T-helper 1 cell treated with Interleukin-12 subunit alpha and Interleukin-12 subunit beta and Interleukin-4 antibody, amounts not matched to agents 30 μg/mL and 1 μg/mL, for 36 hours (primary cell): ENCODE results near the gene KY.

Source experiments
- H3K27ac Mint-ChIP-seq: one replicate; pipeline ENCODE4 v1.8.0; 2021; ENCODE audit warnings: mild to moderate bottlenecking, mixed read lengths
- H3K27me3 Mint-ChIP-seq: one replicate; pipeline ENCODE4 v1.8.0; 2021; ENCODE audit warnings: low read depth, mixed read lengths
- H3K36me3 Mint-ChIP-seq: one replicate; pipeline ENCODE4 v1.8.0; 2021; ENCODE audit warnings: low read depth, mixed read lengths
- H3K4me1 Mint-ChIP-seq: one replicate; pipeline ENCODE4 v1.8.0; 2021; ENCODE audit warnings: low read depth, mixed read lengths
- H3K4me3 Mint-ChIP-seq: one replicate; pipeline ENCODE4 v1.8.0; 2021; ENCODE audit warnings: mild to moderate bottlenecking, moderate library complexity, mixed read lengths
- H3K9me3 Mint-ChIP-seq: one replicate; pipeline ENCODE4 v1.8.0; 2021; ENCODE audit warnings: mixed read lengths

KY gene

GRCh38 chr3:134681522-134681900, 30.7 kb upstream of the KY start:
- Mint-ChIP-seq H3K9me3 (no peaks in the 10 kb centered on the region), H3K27me3 (no peaks in the 10 kb centered on the region)

GRCh38 chr3:134680796-134681521, 30.1 kb upstream of the KY start:
- no peaks in the 10 kb centered on the region for H3K36me3 Mint-ChIP-seq
- no peaks in the 10 kb centered on the region for H3K4me1 Mint-ChIP-seq
- no peaks in the 10 kb centered on the region for H3K27me3 Mint-ChIP-seq
- H3K27ac Mint-ChIP-seq: no peak overlapping the region
- no peak overlapping the region for H3K4me3 Mint-ChIP-seq
- no peaks in the 10 kb centered on the region for H3K9me3 Mint-ChIP-seq

More at GRCh38 chr3:134681522-134681900, 30.7 kb upstream of the KY start:
- H3K27ac Mint-ChIP-seq: no peak overlapping the region
- no peaks in the 10 kb centered on the region for H3K36me3 Mint-ChIP-seq
- no peaks in the 10 kb centered on the region for H3K4me1 Mint-ChIP-seq
- H3K4me3 Mint-ChIP-seq: no peak overlapping the region

GRCh38 chr3:134677987-134678308, 27.1 kb upstream of the KY start:
- Mint-ChIP-seq H3K4me3 (no peak overlapping the region), H3K9me3 (peaks cover 16% of the 10 kb centered on the region)

DNA sequence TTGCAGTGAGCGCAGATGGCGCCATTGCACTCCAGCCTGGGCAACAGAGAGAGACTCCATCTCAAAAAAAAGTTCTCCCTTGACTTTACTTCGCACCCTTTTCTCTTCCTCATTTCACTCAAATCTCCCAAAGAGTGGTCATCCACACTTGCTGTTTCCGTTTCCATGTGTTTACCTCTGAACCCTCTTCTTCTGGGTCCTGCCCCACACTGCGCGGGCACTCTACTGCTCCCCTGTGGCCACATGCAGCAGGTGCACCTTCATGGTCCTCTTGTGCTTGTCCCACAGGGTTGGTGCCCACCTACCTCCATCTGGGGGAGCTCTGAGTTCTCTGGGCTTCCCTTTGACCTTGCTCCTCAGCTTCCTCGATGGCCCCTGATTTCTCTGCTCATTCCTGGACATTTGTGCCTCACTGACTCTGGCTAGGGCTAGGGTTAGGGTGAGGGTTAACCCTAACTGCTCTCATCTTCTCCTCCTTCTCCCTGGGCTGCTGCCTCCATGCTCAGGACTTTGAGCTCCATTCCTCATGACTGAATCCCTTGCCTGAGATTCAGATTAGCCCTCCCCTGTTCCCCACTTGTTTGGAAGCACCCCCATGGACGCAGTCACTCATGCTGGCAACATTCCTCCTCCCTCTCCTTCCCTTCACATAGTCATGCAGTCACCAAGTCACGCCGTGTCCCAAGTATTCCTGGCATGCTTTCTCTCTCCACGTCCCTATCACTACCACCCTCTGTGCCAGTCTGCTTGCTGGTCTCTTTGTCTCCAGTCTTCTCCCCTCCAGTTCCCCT, 26.6 kb upstream of the KY start:
- Mint-ChIP-seq H3K9me3 (peaks cover 21% of the 10 kb centered on the region), H3K27ac (no peak overlapping the region), H3K4me3 (no peak overlapping the region), H3K27me3 (no peaks in the 10 kb centered on the region), H3K4me1 (no peaks in the 10 kb centered on the region), H3K36me3 (no peaks in the 10 kb centered on the region)

More at GRCh38 chr3:134677987-134678308, 27.1 kb upstream of the KY start:
- Mint-ChIP-seq H3K27me3 (no peaks in the 10 kb centered on the region), H3K4me1 (no peaks in the 10 kb centered on the region), H3K36me3 (no peaks in the 10 kb centered on the region), H3K27ac (no peak overlapping the region)

DNA sequence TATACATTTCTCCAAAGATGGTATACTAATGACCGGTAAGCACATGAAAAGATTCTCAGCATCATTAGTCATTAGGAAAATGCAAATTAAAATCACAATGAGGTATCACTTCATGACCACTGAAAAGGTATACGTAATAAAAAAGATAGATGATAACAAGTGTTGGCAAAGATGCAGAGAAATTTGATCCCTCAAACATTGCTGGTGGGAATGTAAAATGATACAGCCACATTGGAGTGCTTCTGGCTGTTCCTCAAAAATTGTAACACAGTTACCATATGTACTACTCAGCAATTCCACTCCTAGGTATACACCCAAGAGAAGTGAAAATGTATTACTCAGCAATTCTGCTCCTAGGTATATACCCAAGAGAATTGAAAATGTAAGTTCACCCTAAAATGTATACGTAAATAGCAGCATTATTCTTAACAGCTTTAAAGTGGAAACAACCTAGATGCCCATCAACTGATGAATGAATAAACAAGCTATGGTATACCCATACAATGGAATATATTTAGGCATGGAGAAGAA, 25.0 kb upstream of the KY start:
- H3K4me1 Mint-ChIP-seq: no peaks in the 10 kb centered on the region
- H3K27me3 Mint-ChIP-seq: no peaks in the 10 kb centered on the region
- H3K36me3 Mint-ChIP-seq: no peaks in the 10 kb centered on the region
- no peak overlapping the region for H3K4me3 Mint-ChIP-seq
- H3K27ac Mint-ChIP-seq: no peak overlapping the region
- peaks cover 21% of the 10 kb centered on the region for H3K9me3 Mint-ChIP-seq

DNA sequence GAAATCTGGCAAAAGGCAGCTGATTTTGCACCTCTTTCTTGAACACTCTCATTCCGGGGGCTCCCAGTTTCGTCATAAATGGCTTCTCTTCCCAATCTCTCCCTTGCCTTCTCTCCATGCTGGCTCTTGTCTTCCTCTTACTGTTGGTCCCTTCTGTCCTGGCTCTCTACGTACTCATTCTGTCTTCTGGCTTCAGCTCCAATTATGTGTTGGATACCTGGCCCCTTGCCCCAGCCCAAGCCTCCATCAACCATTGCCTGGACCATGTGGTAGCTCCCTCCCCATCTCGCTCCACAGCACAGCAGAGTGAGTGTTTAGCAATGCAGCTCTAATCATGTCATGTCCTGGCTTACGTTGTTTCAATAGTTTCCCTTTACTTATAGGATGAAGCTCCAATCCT, 21.7 kb upstream of the KY start:
- Mint-ChIP-seq H3K27ac (no peak overlapping the region), H3K9me3 (peaks cover 21% of the 10 kb centered on the region), H3K27me3 (no peaks in the 10 kb centered on the region), H3K4me3 (no peak overlapping the region), H3K4me1 (no peaks in the 10 kb centered on the region), H3K36me3 (no peaks in the 10 kb centered on the region)

DNA sequence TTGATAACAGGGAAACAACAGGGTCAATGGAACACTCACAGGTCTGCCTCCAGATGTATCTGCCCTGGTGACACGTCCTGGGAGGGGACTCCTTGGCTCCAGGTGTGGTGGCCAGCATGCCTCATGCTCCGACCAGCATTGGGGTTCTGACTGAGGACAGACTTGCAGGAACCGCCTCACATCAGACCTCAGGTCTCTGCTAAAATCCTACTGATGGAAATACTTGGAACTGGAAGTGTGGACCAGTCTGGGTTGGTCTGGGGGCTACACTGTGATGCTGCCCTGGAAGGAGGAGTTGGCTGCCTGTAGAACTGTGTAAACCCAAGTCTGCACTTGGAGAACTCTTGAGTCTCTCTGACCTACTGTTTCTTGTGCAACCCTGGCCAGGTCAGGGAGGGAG, 17.1 kb upstream of the KY start:
- H3K27me3 Mint-ChIP-seq: no peaks in the 10 kb centered on the region
- no peak overlapping the region for H3K4me3 Mint-ChIP-seq
- no peaks in the 10 kb centered on the region for H3K4me1 Mint-ChIP-seq
- no peaks in the 10 kb centered on the region for H3K36me3 Mint-ChIP-seq
- H3K27ac Mint-ChIP-seq: no peak overlapping the region
- peaks cover 5% of the 10 kb centered on the region for H3K9me3 Mint-ChIP-seq

- H3K27ac Mint-ChIP-seq: no peak overlapping the region
- H3K4me1 Mint-ChIP-seq: no peaks in the 10 kb centered on the region
- no peaks in the 10 kb centered on the region for H3K36me3 Mint-ChIP-seq
- no peaks in the 10 kb centered on the region for H3K27me3 Mint-ChIP-seq
- no peaks in the 10 kb centered on the region for H3K9me3 Mint-ChIP-seq
- H3K4me3 Mint-ChIP-seq: no peak overlapping the region
These were observed 16.6 kb upstream of the KY start for GRCh38 chr3:134667406-134667805.

DNA sequence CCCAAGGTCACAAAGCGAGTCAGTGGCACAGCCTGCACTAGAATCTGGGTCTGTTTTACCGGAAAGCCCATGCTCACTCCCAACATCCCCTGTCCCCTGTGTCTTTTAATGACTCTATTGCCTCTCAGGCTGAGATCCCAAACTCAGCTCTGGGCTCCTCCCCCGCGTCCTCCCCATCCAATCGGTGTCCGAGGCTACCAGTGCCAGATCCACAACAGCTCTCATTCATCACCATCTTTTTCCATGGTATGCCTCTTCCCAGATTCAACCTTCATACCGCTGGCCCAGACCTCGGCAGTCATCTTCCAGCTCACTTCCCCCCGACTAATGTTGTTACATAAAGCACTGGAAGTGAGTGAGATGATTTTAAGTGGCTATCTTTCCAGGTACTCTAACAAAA, 16.1 kb upstream of the KY start:
- no peaks in the 10 kb centered on the region for H3K36me3 Mint-ChIP-seq
- no peak overlapping the region for H3K27ac Mint-ChIP-seq
- H3K4me1 Mint-ChIP-seq: no peaks in the 10 kb centered on the region
- no peaks in the 10 kb centered on the region for H3K9me3 Mint-ChIP-seq
- no peaks in the 10 kb centered on the region for H3K27me3 Mint-ChIP-seq
- no peak overlapping the region for H3K4me3 Mint-ChIP-seq

DNA sequence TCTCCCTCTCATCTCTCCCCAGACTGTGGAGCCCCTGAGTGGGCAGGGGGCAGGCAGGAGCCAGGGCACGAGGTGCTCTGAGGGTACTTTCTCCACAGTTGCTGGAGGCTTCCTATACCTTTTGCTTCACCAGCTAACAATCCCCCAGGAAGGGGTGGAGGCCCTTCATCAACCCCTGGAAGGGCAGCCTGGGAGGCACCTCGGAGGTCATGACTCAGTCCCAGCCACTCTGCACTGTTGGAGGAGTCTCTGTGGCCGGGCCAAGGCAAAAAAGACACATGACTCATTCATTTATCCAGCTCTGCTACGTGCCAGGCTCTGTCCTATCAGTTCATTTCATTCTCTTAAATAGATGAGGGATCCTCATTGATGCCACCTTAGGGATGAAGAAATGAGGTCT, 15.6 kb upstream of the KY start:
- H3K9me3 Mint-ChIP-seq: no peaks in the 10 kb centered on the region
- no peak overlapping the region for H3K27ac Mint-ChIP-seq
- H3K4me1 Mint-ChIP-seq: no peaks in the 10 kb centered on the region
- no peaks in the 10 kb centered on the region for H3K36me3 Mint-ChIP-seq
- no peaks in the 10 kb centered on the region for H3K27me3 Mint-ChIP-seq
- no peak overlapping the region for H3K4me3 Mint-ChIP-seq

DNA sequence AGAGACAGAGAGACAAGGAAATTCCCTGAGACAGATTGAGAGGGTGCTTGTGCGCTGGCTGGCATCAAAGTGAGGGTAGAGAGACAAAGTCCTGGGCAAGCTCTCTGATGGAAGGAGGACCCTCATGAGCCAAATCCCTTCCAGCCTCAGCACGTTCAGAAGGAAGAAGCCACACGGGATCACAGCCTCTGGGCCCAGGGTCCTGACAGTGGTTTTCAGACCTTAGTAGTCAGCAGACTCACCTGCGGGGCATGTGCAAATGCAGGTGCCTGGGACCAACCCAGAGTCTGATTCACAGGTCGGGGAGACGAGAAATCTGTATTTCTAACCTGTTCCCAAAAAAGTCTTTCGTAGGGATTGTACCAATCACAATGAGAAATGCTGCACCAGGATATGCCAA, 15.2 kb upstream of the KY start:
- Mint-ChIP-seq H3K36me3 (no peaks in the 10 kb centered on the region), H3K27me3 (no peaks in the 10 kb centered on the region), H3K27ac (no peak overlapping the region), H3K4me3 (no peak overlapping the region), H3K9me3 (no peaks in the 10 kb centered on the region), H3K4me1 (no peaks in the 10 kb centered on the region)

DNA sequence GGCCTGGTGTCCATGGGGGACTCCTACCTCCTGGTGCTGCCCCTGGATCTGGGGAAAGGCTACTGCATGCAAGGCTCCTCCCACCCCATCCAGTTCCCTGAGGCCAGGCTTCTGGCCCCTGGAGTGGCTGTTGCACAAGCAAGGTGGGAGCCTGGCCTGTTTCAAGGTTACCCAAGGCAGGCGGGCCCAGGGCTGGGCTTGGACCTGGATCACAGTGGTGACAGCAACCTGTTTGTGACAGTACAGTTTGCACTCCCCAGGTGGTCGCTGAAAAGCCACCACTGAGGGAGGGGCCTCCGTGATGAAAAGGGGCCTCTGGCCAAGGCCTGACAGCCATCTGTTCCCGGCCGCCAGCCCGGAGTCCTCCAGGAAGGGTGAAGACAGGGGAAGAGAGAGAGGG, 14.4 kb upstream of the KY start:
- Mint-ChIP-seq H3K4me1 (no peaks in the 10 kb centered on the region), H3K4me3 (no peak overlapping the region)

DNA sequence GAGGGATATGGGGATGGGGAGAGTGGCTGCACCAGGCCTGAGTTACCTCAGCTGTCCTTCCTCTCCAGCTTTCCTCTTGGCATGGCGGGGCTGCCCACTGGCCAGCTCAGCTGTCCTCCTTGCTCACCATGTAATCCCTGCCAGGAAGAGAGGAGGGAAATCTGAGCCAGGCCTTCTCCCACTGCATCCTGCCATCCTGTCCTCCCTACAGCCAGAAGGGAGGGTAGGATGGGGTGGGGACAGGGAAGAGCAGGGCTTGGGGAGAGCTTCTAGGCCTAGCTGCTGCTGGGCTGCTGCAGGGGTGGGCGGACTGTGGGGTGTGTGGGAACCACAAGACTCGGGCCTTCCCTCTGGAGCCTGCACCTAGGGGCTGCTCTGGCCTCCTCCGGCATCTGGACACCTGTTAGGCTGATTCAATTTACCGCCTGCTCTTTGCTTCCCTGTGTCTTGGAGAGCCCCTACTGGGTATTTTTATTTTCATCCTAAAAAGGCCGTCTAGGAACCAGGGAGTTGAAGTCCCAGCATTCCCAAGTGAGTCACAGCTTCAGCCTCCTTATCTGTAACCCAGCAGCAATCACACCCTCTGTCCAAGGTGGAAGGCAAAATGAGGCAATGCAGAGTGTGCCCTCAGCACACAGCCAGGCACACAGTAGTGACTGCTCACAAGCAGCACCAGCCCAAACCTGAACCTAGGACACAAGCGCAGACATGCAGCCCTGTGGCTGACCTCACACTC, 13.1 kb upstream of the KY start:
- Mint-ChIP-seq H3K27me3 (no peaks in the 10 kb centered on the region), H3K27ac (no peak overlapping the region), H3K4me3 (no peak overlapping the region), H3K36me3 (no peaks in the 10 kb centered on the region), H3K4me1 (no peaks in the 10 kb centered on the region), H3K9me3 (no peaks in the 10 kb centered on the region)

More for the DNA sequence above, 14.4 kb upstream of the KY start:
- H3K27me3 Mint-ChIP-seq: no peaks in the 10 kb centered on the region
- no peak overlapping the region for H3K27ac Mint-ChIP-seq
- H3K36me3 Mint-ChIP-seq: no peaks in the 10 kb centered on the region
- no peaks in the 10 kb centered on the region for H3K9me3 Mint-ChIP-seq

DNA sequence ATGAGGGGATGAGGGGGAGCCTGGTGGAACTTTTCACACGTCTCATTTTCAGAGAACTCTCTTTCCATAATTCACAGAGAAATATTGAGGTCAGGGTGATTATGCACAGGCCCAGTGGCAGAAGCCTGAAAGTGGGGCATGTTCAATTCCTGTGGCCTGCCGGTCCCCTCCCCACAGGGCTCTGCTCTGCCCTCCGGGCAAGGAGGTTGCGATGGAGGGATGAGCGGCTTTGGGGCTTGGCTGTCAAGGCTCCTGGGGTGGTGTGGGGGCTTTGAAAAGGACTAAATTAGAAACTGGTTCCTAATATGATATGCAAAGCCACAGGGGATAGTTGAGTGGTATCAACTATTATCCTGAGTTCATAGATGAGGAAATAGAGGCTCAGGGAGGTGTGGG, 9.2 kb upstream of the KY start:
- Mint-ChIP-seq H3K27me3 (no peaks in the 10 kb centered on the region), H3K27ac (no peak overlapping the region), H3K4me1 (no peaks in the 10 kb centered on the region), H3K36me3 (no peaks in the 10 kb centered on the region), H3K4me3 (no peak overlapping the region), H3K9me3 (no peaks in the 10 kb centered on the region)
